HG02759 (cell line): ENCODE results near the gene GCNT2.
"Not testable (repeated sequence)": the region's sequence is repeated elsewhere in the genome, so short reads cannot be mapped to it uniquely, and the experiment has no call there.

Experiments used
- ATAC-seq: cut with Tn5 transposase; IDR thresholded peaks from one replicate; pipeline ENCODE4 v1.9.1; 2021; ENCODE audit warnings: mild to moderate bottlenecking, moderate library complexity; ENCODE audit not compliant: unreplicated experiment

The GCNT2 gene

DNA sequence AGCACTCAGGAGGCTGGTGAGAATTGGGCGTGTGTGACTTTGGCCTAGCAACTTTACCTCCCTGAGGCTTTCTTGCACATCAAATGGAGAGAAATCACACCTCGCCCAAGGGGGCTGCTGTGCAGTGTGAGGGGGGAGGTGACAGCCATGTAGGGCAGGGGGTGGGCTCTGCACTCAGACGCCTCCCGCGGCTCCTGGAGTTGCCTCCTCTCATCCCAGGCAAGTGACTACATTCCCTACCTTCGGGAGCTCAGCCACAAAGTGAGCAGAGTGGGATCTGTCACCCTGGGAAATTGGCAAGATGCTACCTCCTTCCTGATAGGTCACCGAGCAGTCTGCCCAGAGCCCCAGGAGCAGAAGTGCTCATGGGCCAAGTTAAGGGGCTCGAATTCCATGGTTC lies 56.0 kb downstream of the GCNT2 start:
- no peak for ATAC-seq

DNA sequence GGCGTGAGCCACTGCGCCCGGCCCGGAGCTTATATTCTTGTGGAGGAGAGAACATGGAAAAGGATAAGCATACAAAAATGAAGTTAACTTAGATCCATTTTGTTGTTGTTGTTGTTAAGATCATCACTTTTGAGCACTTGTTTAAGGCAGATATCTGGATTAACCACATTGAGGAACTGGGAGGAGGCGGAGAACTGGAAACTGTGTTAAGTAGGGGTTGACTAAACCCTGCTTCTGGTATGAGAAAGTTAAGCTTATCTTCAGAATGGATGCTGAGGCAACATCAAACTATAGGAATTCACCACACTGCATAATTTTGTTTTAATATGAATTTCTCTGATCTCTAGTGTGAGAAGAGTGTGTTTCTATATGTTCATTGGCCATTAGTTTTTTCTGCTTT lies 57.6 kb downstream of the GCNT2 start:
- no peak for ATAC-seq

DNA sequence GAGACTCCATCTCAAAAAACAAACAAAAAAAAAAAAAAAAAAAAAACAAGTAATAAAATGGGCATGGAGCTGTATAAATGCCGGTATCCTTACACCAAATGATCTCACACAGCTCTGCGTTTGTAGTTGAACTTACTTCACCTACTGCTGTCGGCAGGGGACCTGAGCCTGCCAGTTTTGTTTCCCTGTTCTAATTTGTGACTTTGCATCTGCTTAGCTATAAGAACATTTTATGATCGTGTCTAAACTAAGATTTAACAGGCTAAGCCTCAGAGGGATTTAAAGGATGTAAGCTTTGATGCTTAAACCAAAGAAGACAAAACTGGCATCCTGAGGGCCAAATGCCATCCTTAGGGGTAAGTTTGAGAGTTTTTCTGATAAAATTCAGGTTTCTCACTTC lies 58.7 kb downstream of the GCNT2 start:
- no peak for ATAC-seq

DNA sequence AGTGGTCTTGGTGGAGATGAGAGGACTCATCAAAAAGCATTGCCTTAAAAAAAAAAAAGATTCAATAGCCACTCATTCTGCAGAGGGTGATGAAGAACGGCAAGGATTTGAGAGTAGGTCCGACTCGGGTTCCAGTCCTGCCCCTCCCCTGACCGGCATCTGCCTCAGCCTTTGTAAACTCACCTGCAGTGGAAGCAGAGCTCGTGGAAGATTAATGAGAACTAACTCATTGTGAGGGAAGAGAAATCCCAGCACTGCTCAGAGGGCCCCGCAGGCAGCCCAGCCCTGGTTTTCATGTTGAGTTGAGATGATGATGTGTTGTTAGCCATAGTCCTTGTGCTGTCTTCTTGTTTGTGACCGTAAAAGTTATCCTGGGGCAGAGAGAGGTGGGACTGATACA lies 59.4 kb downstream of the GCNT2 start:
- no peak for ATAC-seq

DNA sequence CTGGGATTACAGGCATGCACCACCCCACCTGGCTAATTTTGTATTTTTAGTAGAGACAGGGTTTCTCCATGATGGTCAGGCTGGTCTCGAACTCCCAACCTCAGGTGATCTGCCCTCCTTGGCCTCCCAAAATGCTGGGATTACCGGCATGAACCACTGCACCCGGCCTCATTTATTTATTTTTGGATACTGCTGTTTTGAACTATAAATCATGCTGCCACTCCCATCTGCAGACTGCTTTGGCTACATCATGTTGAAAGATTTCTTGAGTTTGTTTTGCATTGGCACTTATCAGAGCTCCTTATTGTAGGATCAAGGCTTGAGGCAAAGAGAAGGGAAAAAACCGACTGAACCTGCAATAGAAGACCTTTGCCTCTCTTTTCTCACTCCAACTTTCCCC lies 60.3 kb downstream of the GCNT2 start:
- ATAC-seq: not testable (repeated sequence)

DNA sequence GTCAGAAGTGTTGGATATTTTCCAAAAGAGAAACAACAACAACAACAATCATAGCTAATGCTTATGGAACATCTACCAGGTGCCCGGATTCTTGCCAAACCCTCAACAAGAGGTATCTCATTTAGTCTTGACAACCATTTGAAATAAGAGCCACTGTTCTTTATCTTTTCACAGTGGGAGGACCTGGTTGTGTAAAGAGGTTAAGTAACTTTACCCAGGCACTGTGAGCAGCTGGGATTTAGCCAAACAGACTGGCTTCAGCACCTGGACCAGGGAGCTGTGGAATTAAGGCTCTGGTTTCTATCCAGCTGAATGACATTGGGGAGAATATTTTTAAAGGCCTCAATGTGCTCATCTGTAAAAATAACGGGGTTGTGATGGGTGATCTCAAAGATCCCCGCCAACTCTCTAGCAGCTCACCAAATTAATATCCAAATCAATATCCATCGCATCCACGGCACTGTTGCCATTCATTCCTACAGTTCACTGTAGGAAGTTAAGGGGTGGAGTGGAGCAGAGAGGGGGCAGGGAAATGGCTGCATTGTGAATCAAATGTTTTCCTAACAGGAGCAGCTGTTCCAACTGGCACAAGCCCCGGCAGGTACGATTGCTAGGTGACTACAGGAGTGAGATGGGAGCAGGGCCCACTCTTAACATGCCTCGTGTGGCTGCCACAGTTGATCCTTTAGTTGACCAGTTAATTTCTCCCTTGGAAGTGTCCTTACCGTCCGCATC lies 61.8 kb downstream of the GCNT2 start:
- ATAC-seq: no peak

DNA sequence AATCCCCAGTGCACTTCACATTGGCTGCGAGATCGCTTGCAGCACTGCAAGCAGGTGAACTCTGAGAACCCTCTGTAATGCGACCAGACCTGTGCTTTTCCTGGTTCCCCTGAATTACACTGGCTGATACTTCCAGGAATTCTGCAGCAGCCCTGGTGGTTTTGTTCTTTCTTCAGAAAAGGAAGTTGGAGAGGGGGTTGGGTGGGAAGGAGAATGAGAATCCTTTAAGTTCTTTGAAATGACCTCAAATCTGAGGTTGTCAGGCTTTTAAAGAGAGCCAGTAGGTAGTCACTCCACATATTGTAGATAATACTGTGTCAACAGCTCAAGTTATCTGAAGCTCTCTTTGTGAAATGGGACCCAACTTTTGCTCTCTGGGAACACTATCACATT lies 62.4 kb downstream of the GCNT2 start:
- no peak for ATAC-seq

DNA sequence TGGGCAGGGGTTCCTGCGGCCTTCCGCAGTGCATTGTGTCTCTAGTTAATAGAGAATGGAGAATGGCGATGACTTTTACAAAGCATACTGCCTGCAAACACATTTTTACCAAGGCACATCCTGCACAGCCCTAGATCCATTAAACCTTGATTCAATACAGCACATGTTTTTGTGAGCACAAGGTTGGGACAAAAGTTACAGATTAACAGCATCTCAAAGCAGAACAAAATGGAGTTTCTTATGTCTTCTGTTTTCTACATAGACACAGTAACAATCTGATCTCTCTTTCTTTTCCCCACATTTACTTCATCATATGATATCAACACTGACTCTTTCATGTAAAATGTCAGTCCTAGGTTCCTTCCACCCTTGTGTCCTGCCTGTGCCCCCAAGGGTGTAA lies 63.5 kb downstream of the GCNT2 start:
- ATAC-seq: no peak

DNA sequence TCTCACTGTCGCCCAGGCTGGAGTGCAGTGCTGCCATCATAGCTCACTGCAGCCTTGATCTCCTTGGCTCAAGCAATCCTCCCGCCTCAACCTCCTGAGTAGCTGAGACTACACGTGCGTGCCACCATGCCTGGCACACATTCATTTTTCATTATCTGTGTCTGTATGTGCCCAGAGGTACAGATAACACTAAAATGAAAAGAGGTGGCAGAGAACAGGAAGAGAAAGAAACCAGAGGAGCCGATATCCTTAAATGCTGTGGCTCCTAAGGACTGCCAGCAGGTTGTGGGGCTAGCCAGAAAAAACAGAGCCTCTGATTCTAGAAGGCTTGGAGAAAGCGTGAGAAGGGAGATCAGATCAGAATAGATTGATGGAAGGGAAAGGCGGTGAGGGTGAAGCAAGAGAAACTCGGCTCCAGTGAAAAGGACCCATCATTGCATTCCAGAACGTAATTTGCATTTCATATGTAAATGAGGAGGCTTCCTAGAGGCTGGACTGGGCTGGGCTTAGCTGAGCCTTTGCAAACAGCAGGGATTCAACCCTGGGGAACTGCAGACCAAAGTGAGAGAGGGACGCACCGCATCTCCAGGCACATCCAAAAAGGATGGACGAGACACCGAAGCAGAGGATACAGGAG lies 64.2 kb downstream of the GCNT2 start:
- ATAC-seq: no peak

DNA sequence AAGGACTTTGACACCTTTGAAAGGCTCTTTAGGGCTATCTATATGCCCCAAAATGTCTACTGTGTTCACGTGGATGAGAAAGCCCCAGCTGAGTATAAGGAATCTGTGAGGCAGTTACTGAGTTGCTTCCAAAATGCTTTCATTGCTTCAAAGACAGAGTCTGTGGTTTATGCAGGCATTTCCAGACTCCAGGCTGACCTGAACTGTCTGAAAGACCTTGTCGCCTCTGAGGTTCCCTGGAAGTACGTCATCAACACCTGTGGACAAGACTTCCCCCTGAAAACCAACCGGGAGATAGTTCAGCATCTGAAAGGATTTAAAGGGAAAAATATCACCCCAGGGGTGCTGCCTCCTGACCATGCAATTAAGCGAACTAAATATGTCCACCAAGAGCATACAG lies 65.2 kb downstream of the GCNT2 start:
- ATAC-seq: no peak

DNA sequence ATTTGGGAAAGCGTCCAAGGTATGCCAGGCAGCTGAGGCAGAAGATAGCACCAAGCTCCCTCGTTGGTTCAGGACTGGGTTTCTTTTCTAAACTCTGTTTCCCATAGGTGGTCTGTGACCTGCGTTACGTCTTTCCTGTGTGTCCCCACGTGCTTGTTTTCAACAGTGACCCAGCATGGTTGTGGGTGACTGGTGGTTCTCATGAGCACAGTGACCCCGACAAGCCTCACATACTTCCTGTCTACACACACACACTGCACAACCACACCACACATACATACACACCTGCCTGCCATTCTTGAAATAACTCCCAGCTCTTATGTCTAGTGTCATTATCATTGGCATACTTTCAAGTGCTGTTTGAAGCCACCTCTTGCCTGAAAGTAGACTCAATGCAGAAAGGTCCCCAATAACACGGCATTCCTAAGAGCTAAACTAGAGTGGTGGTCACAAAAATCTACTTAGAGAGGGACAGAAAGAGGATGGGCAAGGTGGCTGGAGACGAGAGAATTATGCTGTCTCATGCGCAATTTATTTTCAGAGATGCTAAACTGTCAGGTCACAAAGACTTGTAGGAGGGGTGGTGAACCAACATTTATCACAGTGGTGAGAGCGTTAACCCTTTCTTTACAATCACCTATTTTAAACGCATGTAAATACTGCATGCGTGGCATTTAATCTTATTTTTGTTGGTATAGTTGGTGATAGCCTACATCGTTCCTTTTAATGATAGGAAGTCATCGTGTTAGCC lies 66.7 kb downstream of the GCNT2 start:
- no peak for ATAC-seq

DNA sequence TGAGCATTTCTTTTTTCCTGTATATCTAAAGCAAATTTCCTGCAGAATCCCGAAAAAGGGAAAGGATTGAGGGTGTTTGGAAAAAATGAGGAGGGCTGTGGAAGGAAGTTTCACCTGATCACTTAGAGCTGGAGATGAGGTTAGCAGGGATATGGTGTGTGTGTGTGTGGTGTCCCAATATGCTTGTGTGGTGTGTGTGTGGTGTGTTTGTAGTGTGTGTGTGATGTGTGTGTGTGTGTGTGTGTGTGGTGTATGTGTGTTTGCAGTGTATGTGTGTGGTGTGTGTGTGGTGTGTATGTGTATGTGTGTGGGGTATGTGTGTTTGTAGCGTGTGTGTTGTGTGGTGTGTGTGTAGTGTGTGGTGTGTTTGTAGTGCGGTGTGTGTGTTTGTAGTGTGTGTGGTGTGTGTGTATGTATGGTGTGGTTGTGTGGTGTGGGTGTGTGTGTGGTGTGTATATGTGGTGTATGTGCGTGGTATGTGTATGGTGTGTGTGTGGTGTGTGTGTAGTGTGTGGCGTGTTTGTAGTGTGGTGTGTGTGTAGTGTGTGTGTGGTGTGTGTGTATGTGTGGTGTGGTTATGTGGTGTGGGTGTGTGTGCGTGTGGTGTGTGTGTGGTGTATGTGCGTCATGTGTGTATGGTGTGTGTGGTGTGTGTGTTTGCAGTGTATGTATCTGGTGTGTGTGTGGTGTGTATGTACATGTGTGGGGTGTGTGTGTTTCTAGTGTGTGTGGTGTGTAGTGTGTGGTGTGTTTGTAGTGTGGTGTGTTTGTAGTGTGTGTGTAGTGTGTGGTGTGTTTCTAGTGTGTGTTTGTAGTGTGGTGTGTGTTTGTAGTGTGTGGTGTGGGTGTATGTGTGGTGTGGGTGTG lies 67.6 kb downstream of the GCNT2 start:
- no peak for ATAC-seq

DNA sequence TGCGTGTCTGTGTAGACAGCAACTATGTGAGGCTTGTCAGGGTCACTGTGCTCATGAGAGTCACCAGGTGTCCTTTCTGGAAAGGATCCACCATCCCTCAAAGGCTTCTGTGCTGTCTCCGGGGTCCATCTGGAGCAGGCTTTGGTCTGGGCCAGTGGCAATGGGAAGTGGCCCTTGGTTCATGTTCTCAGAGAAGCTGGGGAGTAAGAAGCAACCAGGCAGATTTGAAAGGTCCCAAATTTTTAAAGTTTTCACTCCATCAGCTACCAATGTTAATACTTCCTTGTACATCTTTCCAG lies 68.2 kb downstream of the GCNT2 start:
- no peak for ATAC-seq

DNA sequence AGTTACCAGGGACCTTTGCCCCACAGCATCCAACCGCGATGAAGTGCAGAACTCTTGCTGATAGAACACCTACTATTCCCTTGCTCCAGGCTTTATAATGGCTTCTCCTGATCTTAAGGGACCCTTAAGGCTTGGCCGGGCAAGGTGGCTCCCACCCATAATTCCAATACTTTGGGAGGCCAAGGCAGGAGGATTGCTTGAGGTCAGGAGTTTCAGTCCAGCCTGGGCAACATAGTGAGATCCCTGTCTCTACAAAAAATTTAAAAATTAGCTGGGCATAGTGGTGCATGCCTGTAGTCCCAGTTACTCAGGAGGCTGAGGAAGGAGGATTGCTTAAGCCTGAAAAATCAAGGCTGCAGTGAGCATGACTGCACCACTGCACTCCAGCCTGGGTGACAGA lies 68.8 kb downstream of the GCNT2 start:
- ATAC-seq: no peak

DNA sequence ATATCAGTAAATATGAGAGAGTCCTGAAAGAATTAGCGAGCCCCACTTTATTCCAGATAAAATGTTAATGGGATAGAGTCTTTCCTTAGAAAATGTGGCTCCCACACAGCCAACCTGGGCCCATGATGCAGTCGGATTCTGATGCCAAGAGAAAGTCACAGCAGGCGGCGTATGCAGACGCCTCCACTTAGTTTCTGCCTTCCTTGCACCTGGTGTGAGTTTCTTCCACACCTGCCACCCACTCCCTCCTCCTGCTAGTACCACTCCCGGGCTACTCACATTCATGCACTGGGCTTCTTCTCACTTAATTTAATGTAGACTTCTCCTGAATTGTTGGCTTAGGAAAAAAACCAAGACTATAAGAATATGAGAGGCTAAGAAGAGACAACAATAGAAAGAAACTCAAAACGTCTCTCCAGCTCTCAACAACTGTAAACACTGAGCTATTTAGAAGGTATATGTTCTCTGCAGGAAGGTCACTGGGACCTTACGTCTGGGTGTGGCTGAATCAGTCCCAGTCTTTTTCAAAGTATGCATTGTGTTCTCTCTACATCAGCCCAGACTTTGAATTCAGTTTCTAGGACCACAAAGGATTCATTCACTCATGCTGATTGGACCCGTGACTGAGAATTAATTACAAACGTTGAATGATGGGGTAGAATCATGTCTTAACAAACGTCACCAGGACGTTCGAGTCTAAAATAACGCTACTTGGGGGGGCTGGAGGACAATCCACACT lies 70.4 kb downstream of the GCNT2 start:
- ATAC-seq: no peak

DNA sequence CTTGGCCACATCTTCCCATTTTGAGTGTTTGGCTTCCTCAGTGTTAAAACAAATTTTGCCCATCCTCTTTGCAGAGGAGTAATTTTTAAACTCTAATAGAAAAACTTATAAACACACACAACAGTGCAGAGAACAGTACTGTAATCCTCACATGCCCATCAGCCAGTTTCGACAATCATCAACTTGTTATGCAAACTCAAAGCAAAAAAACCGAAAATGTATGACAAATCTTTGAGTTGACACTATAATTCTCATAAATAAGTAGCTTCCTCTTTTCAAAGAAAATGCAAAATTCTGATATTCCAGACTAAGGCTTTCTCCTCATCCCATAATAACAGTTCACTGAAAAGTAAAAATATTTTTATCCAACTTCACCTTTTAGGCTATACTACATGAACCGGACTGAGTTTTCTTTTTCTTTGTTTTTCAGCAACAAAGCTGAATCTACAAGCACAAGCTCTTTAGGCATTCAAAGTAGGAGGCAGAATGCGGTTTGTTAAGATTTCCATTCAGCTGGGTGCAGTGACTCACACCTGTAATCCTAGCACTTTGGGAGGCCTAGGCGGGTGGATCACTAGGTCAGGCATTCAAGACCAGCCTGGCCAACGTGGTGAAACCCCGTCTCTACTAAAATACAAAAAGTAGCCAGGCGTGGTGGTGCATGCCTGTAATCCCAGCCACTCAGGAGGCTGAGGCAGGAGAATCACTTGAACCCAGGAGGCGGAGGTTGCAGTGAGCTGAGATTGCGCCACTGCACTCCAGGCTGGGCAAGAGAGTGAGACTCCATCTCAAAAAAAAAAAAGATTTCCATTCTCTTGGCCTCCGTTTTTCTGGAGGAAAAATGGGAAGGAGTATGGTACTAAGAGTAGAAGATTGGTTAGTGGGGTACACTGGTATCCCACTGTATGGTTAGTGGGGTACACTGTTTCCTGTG lies 74.8 kb downstream of the GCNT2 start:
- ATAC-seq: no peak

DNA sequence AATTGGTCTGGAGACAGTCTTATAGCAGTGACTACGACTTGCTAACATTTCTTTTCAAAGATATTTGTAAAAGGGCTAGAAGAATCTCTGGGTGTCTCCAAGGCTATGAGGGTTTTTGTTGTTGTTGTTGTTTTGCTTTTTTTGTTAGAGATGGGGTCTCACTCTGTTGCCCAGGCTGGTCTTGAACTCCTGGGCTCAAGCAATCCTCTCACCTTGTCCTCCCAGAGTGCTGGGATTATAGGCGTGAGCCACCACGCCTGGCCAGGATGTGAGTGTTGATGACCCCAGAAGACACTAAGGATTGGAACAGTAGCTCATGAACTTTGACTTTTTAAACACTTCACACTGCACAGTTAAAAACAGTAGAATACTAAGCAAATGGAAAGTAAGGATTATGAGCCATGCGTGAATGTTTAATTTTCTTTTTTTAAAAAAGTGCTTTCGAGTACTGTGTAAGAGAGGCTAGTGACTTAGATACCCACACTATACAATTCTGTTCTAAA lies 76.4 kb downstream of the GCNT2 start:
- no peak for ATAC-seq

DNA sequence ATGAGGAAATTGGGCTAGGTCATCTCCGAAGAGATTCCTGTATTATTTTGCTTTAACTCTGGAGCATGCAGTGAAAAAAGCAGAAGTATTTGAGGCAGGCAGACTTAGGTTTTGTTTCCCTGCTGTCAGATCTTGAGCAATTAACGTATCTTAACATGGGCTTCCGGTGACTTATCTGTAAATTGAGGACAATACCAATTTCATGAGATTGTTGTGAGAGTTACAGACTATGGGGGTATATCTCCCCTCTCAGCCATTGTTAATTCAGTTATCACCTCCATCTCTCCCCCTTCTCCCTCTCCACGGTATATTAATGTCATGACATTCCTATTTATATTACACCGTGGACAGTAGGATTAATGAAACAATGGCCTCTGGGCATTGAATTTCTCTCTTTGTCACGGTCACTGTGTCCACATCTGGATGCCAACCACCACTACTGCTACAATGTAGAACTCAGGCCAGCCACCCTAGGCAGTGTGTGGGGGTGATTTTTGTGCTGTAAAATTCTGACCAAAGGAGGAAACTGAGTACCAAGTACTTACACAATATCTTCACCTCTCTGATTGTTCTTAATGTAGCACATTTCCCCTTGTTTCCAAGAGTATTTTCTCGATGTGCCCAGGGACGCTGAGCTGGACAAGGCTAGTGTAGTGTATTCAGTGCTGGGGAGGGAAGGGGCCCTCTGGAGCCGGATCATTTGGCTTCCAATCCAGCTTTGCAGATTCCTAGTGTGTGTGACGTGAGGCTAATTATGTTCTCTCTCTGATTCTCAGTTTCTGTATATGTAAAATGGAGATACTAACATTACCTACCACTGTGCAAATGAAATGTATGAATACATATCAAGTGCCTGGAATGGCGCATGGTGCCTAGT lies 77.2 kb downstream of the GCNT2 start:
- no peak for ATAC-seq

DNA sequence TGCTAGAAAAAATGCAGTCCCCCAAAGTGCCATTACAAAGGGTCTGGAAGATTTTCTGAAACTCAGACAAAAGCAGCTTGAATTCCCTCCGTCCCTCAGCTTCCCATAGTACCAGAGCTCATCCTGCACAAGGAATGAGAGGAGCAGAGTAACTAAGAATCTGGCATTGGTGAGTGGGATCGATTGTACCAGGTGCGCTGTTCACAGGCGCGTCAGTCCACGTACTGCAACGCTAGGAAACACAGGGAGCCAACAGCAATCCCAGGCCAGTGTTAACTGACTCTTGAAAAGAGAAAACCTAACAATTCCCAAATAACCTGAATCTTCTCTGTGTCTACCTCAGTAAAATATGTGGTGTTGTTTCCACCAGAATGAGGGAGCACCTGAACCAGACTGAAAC lies 77.9 kb downstream of the GCNT2 start:
- ATAC-seq: no peak
